Activated B cell treated with CpG ODN at 0.5 μM for 24 hours (primary cell): Measurements from ENCODE around the gene CRIP3. TPM values are rescaled to one million over a fixed set of nuclear protein-coding genes. Genes with fewer than 3 reads are reported as not detected.

ENCODE experiments used
- ATAC-seq: fragments of 200-7000 bp; cut with Tn5 transposase; one replicate; pipeline ENCODE4 v1.10.0; 2021; ENCODE audit warnings: low read depth, mild to moderate bottlenecking, moderate library complexity
- CTCF ChIA-PET: fragments of 350-600 bp; sonication (Branson Sonifier 250); formaldehyde crosslinking; loops from one replicate; lab custom pipeline; 2021; ENCODE audit warnings: antibody characterized with exemption; lab: Charles Lee
- POLR2A ChIA-PET: fragments of 350-600 bp; sonication (Branson Sonifier 250); formaldehyde crosslinking; loops from one replicate; lab custom pipeline; 2021; ENCODE audit warnings: antibody characterized with exemption; lab: Charles Lee
- DNase-seq: peaks from one replicate; pipeline ENCODE4 v3.0.0; 2022
- H3K27ac Mint-ChIP-seq: one replicate; pipeline ENCODE4 v1.8.0; 2020; ENCODE audit warnings: mixed read lengths
- H3K27me3 Mint-ChIP-seq: one replicate; pipeline ENCODE4 v1.8.0; 2021; ENCODE audit warnings: mixed read lengths
- H3K36me3 Mint-ChIP-seq: one replicate; pipeline ENCODE4 v1.8.0; 2021; ENCODE audit warnings: low read depth, mixed read lengths
- H3K4me1 Mint-ChIP-seq: one replicate; pipeline ENCODE4 v1.8.0; 2021; ENCODE audit warnings: mixed read lengths
- H3K4me3 Mint-ChIP-seq: one replicate; pipeline ENCODE4 v1.8.0; 2020; ENCODE audit warnings: mild to moderate bottlenecking, mixed read lengths
- H3K9me3 Mint-ChIP-seq: one replicate; pipeline ENCODE4 v1.8.0; 2020; ENCODE audit warnings: mixed read lengths
- CTCF ChIP-seq: fragments of 200-600 bp; IDR thresholded peaks from one replicate; pipeline ENCODE4 v1.8.0; 2022; ENCODE audit warnings: antibody characterized with exemption, mild to moderate bottlenecking
- intact Hi-C: fragments of 100-400 bp; cut with micrococcal nuclease; formaldehyde crosslinking; loops from one replicate; pipeline ENCODE4 v1.15.1; 2024
- total RNA-seq: library from RNA; stranded (reverse); gene quantifications from 2 replicates; pipeline ENCODE4 v1.2.3, GENCODE V29; 2022

CRIP3 gene
- total RNA-seq, 1 donor from 2014 or later, result 49.9 TPM

DNA sequence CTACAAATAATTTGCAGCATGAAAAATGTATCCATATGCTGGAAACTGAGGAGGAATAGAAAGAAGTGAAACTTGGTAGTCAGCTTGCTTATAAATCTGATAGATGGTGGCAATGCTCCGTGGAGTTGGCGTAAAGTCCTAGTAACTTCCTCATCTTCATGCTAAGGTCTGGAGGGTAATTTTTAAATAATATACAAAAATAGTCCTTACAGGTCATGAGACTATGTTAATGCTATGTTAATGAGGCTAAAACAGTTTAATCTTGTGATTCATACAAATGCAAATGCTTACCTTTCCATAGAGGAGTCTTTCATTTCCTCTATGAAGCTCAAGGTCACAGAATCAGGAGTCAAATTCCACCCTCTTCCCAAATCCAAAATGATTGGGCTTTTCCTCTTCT, 9.4 kb upstream of the CRIP3 start:
- TF ChIP-seq CTCF, result no peak
- peak overlapping the region; percentile 91 for H3K27ac Mint-ChIP-seq
- peaks cover 27% of the 10 kb centered on the region for H3K36me3 Mint-ChIP-seq
- no peaks in the 10 kb centered on the region for H3K27me3 Mint-ChIP-seq
- no peak for DNase-seq
- peak overlapping the region; percentile 68 for H3K4me3 Mint-ChIP-seq
- peak; percentile 61 for ATAC-seq
- H3K4me1 Mint-ChIP-seq, result peaks cover 86% of the 10 kb centered on the region
- H3K9me3 Mint-ChIP-seq, result no peaks in the 10 kb centered on the region
- ChIA-PET CTCF (interaction anchor here (0.7 to 3.1 kb wide), 4 partner anchors 10 to 44 kb away, joined by 3 to 8 read pairs (median 5); partner anchors contain the start of gene CRIP3), POLR2A (interaction anchor here (0.5 to 1.5 kb wide), 8 partner anchors 9 to 426 kb away, joined by 3 to 22 read pairs (median 4); partner anchors contain the start of genes CRIP3 and ZNF318)
- intact Hi-C loops, result loop anchor here (1.0 to 2.0 kb wide), 2 partner anchors 10 to 67 kb away; partner anchors contain the start of gene CRIP3

DNA sequence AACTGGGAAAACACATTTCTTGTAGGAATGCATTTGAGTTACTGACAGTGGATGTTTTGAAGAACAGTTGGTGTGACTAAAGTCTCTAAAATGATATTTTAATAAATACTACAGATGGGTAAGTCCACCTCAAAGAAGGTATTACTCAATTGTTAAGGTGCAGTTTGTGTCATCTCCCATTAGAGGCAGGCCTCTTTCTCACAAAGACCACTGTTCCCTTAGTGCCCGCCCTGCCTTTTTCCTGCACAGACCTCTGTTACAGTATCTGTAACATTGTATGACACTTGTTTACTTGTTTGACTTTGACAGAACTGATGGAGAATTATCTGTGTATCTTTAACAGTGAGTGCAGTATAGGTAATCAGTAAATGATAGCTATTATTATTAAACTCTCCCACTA, 5.2 kb upstream of the CRIP3 start:
- no peak for TF ChIP-seq CTCF

DNA sequence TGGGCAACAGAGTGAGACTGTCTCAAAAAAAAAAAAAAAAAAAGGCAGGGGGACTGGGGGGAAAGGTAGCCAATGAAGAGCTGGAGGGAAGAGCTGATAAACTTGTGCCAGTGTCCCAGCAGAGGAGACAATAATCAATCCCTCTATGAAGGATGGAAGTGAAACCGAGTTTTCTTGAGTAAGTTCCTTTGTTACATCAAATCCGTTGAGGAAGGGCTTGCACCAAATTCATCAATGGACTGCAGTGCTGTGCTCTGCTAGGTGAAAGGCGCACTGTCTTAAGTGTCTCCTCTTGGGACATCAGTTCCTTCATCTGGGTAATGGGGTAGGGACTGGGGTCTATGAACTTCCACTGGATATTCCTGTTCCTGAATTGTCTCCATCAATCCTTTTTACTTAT, 3.0 kb upstream of the CRIP3 start:
- CTCF ChIA-PET, result interaction anchor here (0.7 kb wide), 1 partner anchor 279 kb away, joined by 3 read pairs; no protein-coding TSS in a partner anchor
- Mint-ChIP-seq H3K4me1 (peaks cover 83% of the 10 kb centered on the region), H3K27ac (peak overlapping the region; percentile 46), H3K36me3 (peaks cover 15% of the 10 kb centered on the region), H3K4me3 (no peak overlapping the region), H3K27me3 (no peaks in the 10 kb centered on the region), H3K9me3 (peaks cover 2% of the 10 kb centered on the region)
- intact Hi-C loops, result no loop called here
- no peak for ATAC-seq
- DNase-seq, result no peak
- POLR2A ChIA-PET, result interaction anchor here (0.6 to 2.1 kb wide), 9 partner anchors 9 to 432 kb away, joined by 3 to 11 read pairs (median 3); partner anchors contain the start of gene RPL7L1
- TF ChIP-seq CTCF, result no peak

More for the DNA sequence above, 5.2 kb upstream of the CRIP3 start:
- ChIA-PET CTCF (interaction anchor here (0.9 to 1.5 kb wide), 2 partner anchors 20 to 84 kb away, joined by 3 to 5 read pairs; no protein-coding TSS in a partner anchor), POLR2A (interaction anchor here (1.5 to 2.8 kb wide), 3 partner anchors 8 to 24 kb away, joined by 8 to 13 read pairs (median 8); no protein-coding TSS in a partner anchor)
- H3K4me1 Mint-ChIP-seq, result peaks cover 91% of the 10 kb centered on the region
- peaks cover 20% of the 10 kb centered on the region for H3K36me3 Mint-ChIP-seq
- intact Hi-C loops, result no loop called here
- H3K27me3 Mint-ChIP-seq, result no peaks in the 10 kb centered on the region
- H3K27ac Mint-ChIP-seq, result peak overlapping the region; percentile 62
- no peak for ATAC-seq
- peaks cover 2% of the 10 kb centered on the region for H3K9me3 Mint-ChIP-seq
- no peak for DNase-seq
- no peak overlapping the region for H3K4me3 Mint-ChIP-seq

DNA sequence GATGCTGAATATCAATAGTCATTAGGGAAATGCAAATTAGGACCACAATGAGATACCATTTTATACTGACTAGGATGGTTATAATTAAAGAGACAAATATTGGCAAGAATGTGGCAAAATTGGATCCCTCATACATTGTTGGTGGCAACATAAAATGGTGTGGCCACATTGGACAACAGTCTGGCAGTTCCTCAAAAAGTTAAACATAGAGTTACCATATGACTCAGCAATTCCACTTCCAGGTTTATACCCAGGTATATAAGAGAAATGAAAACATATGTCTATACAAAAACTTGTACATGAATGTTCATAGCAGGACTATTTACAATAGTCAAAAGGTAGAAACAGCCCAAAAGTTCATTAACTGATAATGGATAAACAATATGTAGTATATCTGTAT, 2.0 kb upstream of the CRIP3 start:
- no peak overlapping the region for H3K4me3 Mint-ChIP-seq
- intact Hi-C loops, result no loop called here

More for the DNA sequence above, 2.0 kb upstream of the CRIP3 start:
- CTCF ChIA-PET, result no interaction called here
- DNase-seq (no peak), ATAC-seq (no peak)
- Mint-ChIP-seq H3K4me1 (peaks cover 74% of the 10 kb centered on the region), H3K9me3 (peaks cover 2% of the 10 kb centered on the region), H3K27ac (no peak overlapping the region), H3K27me3 (no peaks in the 10 kb centered on the region), H3K36me3 (peaks cover 10% of the 10 kb centered on the region)
- POLR2A ChIA-PET, result interaction anchor here (0.9 kb wide), 1 partner anchor 57 kb away, joined by 3 read pairs; no protein-coding TSS in a partner anchor
- TF ChIP-seq CTCF, result no peak
